Transverse colon (tissue), 4 donors: ENCODE results near the gene MFF. TPM values are rescaled to one million over a fixed set of nuclear protein-coding genes. Genes with fewer than 3 reads are reported as not detected.
"Not testable (repeated sequence)": the region's sequence is repeated elsewhere in the genome, so short reads cannot be mapped to it uniquely, and the experiment has no call there.

ENCODE experiments used
- DNase-seq: peaks from one replicate; pipeline ENCODE4 v3.0.0-alpha.2; 2019
- H3K27ac ChIP-seq, 4 donors: fragments of 200-600 bp; sonication (generic); 2 replicates each; pipeline ENCODE4 v1.5.1; 2016 to 2018; ENCODE audit warnings: inconsistent platforms in 4 of 4
- H3K27me3 ChIP-seq: fragments of 200-600 bp; sonication (generic); 2 replicates; pipeline ENCODE4 v1.5.1; 2017; ENCODE audit warnings: inconsistent platforms
- H3K36me3 ChIP-seq, 4 donors: fragments of 200-600 bp; sonication (generic); 2 replicates each; pipeline ENCODE4 v1.5.1; 2017 to 2019; ENCODE audit warnings: inconsistent platforms in 4 of 4
- H3K4me1 ChIP-seq, 4 donors: fragments of 200-600 bp; sonication (generic); 2 replicates each; pipeline ENCODE4 v1.5.1; 2017 to 2020; ENCODE audit warnings: inconsistent platforms in 4 of 4
- H3K4me3 ChIP-seq, 4 donors: fragments of 200-600 bp; sonication (generic); 1 replicate in 1 of 4; 2 replicates in 3 of 4; pipeline versions ENCODE4 v1.5.1 to v1.6.1; 2017 to 2019; ENCODE audit warnings: inconsistent platforms in 4 of 4
- H3K9me3 ChIP-seq, 2 donors: fragments of 200-600 bp; sonication (generic); 2 replicates each; pipeline ENCODE4 v1.5.1; 2017 to 2019; ENCODE audit warnings: inconsistent platforms in 2 of 2
- EP300 ChIP-seq: sonication (generic); formaldehyde crosslinking; IDR thresholded peaks from one replicate; pipeline ENCODE4 v1.6.1; 2017; ENCODE audit warnings: antibody characterized with exemption, low read depth
- POLR2A ChIP-seq: fragments of 450-650 bp; IDR thresholded peaks from one replicate; pipeline ENCODE4 v1.6.1; 2016; ENCODE audit warnings: antibody characterized with exemption, mild to moderate bottlenecking, moderate library complexity
- POLR2AphosphoS5 ChIP-seq, 3 donors: sonication (generic); formaldehyde crosslinking; IDR thresholded peaks; one replicate each; pipeline ENCODE4 v1.6.1; 2016; ENCODE audit warnings: antibody characterized with exemption in 3 of 3
- WGBS, 2 donors: methylation state at CpG; one replicate each; pipeline ENCODE4 v1.1.5; 2018; ENCODE audit warnings: low coverage in 1 of 2; 5-methylcytosine and 5-hydroxymethylcytosine counted together
- in situ Hi-C, 4 donors: fragments of 200-750 bp; cut with MboI; loops; one replicate each; pipeline versions ENCODE4 v1.15.0 to v1.15.1; 2017; ENCODE audit warnings: low sequenced_read_pairs in 3 of 4, low pct_ligation_motif_present in 1 of 4, low pct_unique_long_range_greater_than_20kb in 1 of 4
- intact Hi-C: fragments of 100-400 bp; cut with DNase I; formaldehyde crosslinking; loops from one replicate; pipeline ENCODE4 v1.15.1; 2023; ENCODE audit warnings: low total_unique reads
- total RNA-seq, 4 donors: library from RNA; depleted of rRNA; stranded (reverse); fragments of >200 nt; gene quantifications; one replicate each; pipeline ENCODE4 v1.1.0, GENCODE V29; 2016
- TF ChIP-seq, protein P1 (sequence below), 5 experiments: fragments of 200-600 bp in 3 of 5; fragments of 450-650 bp in 2 of 5; sonication (generic) in 3 of 5; IDR thresholded peaks; 1 replicate in 2 of 5; 2 replicates in 3 of 5; pipeline ENCODE4 v1.5.1; 2016 to 2017; ENCODE audit warnings: antibody characterized with exemption in 5 of 5, inconsistent platforms in 3 of 5, mild to moderate bottlenecking in 2 of 5, moderate library complexity in 1 of 5

Gene MFF
- total RNA-seq, 4 donors from 2014 or later: 22.3 to 127 (median 103) TPM

DNA sequence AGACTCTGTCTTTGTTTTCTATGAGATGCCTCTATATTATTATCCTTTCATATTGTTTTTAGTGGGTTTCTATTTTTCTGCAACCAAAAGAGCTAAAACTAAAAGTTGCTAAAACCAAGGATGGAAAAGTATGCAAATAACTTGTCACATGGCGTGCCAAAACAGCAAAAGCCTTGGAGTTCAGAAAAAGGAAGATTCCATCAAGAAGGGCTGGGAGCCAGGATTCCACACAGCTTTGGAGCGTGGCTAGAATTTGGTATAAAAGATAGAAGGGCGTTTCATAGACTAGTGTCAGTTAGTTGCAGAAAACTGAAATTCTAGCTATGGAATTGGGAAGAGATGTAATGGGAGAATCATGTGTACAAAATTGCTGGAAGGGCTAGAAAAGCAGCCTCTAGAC is 58.6 kb downstream of the MFF start:
- DNase-seq: no peak
- Histone ChIP-seq H3K4me1 (peaks cover 0 to 11% (median 4%) of the 10 kb centered on the region in 4 donors), H3K9me3 (no peaks in the 10 kb centered on the region), H3K4me3 (no peak overlapping the region), H3K27ac (no peak overlapping the region), H3K27me3 (no peaks in the 10 kb centered on the region), H3K36me3 (no peaks in the 10 kb centered on the region)
- 72 to 73% methylated on average over 3 of the region's 3 CpGs for WGBS, 2 donors
- TF ChIP-seq, protein P1, sequence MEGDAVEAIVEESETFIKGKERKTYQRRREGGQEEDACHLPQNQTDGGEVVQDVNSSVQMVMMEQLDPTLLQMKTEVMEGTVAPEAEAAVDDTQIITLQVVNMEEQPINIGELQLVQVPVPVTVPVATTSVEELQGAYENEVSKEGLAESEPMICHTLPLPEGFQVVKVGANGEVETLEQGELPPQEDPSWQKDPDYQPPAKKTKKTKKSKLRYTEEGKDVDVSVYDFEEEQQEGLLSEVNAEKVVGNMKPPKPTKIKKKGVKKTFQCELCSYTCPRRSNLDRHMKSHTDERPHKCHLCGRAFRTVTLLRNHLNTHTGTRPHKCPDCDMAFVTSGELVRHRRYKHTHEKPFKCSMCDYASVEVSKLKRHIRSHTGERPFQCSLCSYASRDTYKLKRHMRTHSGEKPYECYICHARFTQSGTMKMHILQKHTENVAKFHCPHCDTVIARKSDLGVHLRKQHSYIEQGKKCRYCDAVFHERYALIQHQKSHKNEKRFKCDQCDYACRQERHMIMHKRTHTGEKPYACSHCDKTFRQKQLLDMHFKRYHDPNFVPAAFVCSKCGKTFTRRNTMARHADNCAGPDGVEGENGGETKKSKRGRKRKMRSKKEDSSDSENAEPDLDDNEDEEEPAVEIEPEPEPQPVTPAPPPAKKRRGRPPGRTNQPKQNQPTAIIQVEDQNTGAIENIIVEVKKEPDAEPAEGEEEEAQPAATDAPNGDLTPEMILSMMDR (IDR thresholded peaks at IDR 0.05): no peak
- TF ChIP-seq POLR2A (no peak), POLR2AphosphoS5 (IDR thresholded peaks at IDR 0.05) (no peak), EP300 (no peak)
- intact Hi-C loops: no loop called here
- in situ Hi-C loops: no loop called here

GRCh38 chr2:227386630-227387029 is 61.6 kb downstream of the MFF start:
- intact Hi-C loops (no loop called here), in situ Hi-C loops (no loop called here)
- WGBS, 2 donors: 70 to 83% methylated on average over 6 of the region's 6 CpGs
- no peak overlapping the region for H3K27ac ChIP-seq
- no peak overlapping the region for H3K4me3 ChIP-seq
- H3K9me3 ChIP-seq: no peaks in the 10 kb centered on the region
- no peak for DNase-seq
- no peaks in the 10 kb centered on the region for H3K27me3 ChIP-seq
- TF ChIP-seq EP300 (no peak), POLR2AphosphoS5 (IDR thresholded peaks at IDR 0.05) (no peak)
- TF ChIP-seq, protein P1 (IDR thresholded peaks at IDR 0.05): no peak
- no peaks in the 10 kb centered on the region for H3K36me3 ChIP-seq
- no peaks in the 10 kb centered on the region for H3K4me1 ChIP-seq

GRCh38 chr2:227387583-227387982 is 62.5 kb downstream of the MFF start, which contains the start of gene SCYGR1:
SCYGR1 (minus strand) TSS chr2:227387949; CDS start chr2:227387949, 0 bp downstream.
- H3K4me3 ChIP-seq, intact Hi-C loops, H3K9me3 ChIP-seq, in situ Hi-C loops, H3K4me1 ChIP-seq, H3K36me3 ChIP-seq, DNase-seq, H3K27me3 ChIP-seq, H3K27ac ChIP-seq: not testable (repeated sequence)
- WGBS, 2 donors: 73% methylated on average over 6 of the region's 7 CpGs; no CpG with 5 or more reads in 1 of the 2 donors

DNA sequence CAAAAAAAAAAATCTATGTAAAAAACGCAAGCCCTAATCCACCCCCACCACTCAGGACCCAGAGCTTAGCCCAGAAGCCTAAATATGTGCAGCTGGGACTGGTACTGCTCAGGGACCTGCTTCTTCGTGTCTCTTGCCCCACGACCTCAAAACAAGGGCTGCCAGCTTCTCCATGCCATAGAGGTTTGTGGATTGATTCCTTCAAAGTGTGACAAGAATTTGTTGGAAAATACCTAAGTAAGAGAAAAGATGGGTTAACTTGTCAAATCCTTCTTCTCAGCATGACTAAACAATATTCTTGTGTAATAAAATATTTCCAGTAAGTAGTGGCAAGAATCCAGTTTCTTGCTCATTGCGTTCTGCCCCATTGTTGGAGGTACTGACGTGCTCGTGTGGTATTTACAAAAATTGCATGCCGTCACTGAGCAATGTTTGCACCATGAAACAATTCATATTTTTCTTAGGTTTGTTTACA is 63.5 kb downstream of the MFF start:
- intact Hi-C loops: no loop called here
- H3K9me3 ChIP-seq: no peaks in the 10 kb centered on the region
- WGBS, 2 donors: 78 to 79% methylated on average over 6 to 7 of the region's 7 CpGs
- H3K36me3 ChIP-seq: no peaks in the 10 kb centered on the region
- no peak overlapping the region for H3K4me3 ChIP-seq
- no peaks in the 10 kb centered on the region for H3K27me3 ChIP-seq
- no peaks in the 10 kb centered on the region for H3K4me1 ChIP-seq
- TF ChIP-seq, protein P1 (IDR thresholded peaks at IDR 0.05): no peak
- TF ChIP-seq POLR2AphosphoS5 (IDR thresholded peaks at IDR 0.05): no peak
- TF ChIP-seq EP300: no peak
- no peak for TF ChIP-seq POLR2A
- no peak overlapping the region for H3K27ac ChIP-seq
- no peak for DNase-seq
- in situ Hi-C loops: no loop called here

DNA sequence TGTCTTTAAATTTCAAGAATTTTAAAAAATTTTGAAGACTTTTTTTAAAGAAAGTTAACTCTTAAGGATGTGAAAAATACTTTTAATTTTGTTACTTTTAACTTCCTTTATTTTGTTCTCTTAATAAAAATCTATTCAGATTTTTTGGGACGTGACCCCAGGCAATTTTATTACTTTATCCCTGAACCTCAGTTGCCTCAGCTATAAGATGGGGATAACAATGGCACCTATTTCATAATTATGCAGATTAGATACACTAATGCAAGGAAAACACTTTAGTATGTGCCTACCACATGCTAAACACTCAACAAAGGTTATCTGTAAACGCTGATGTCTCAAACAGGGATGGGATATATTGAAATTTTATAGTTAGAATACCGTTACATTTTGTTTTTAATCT is 64.2 kb downstream of the MFF start:
- intact Hi-C loops (no loop called here), in situ Hi-C loops (no loop called here)
- no peaks in the 10 kb centered on the region for H3K9me3 ChIP-seq
- no peaks in the 10 kb centered on the region for H3K36me3 ChIP-seq
- H3K4me3 ChIP-seq: no peak overlapping the region
- DNase-seq: no peak
- TF ChIP-seq EP300 (no peak), POLR2A (no peak), POLR2AphosphoS5 (IDR thresholded peaks at IDR 0.05) (no peak)
- TF ChIP-seq, protein P1 (IDR thresholded peaks at IDR 0.05): no peak
- H3K4me1 ChIP-seq: no peaks in the 10 kb centered on the region
- H3K27ac ChIP-seq: no peak overlapping the region
- no peaks in the 10 kb centered on the region for H3K27me3 ChIP-seq
- 84 to 91% methylated on average over 3 of the region's 3 CpGs for WGBS, 2 donors
